Stimulated activated CD8-positive, alpha-beta memory T cell treated with anti-CD3 and anti-CD28 coated beads, Interleukin-12 subunit alpha, Interleukin-12 subunit beta, amount 100 ng/mL, for 4 hours (primary cell): Measurements from ENCODE around the gene MXI1.
A peak's percentile ranks its signal among the peaks of the same experiment; 100 is the strongest.

Experiments
- DNase-seq: peaks from one replicate; pipeline ENCODE4 v3.0.0-alpha.2; 2020; ENCODE audit warnings: low read depth

The MXI1 gene

GRCh38 chr10:110216240-110216639, 8.8 kb downstream of the MXI1 start:
- DNase-seq: no peak

- no peak for DNase-seq
Observed at GRCh38 chr10:110216942-110217661, 9.7 kb downstream of the MXI1 start.

- no peak for DNase-seq
Observed at GRCh38 chr10:110217662-110218008, 10.2 kb downstream of the MXI1 start.

GRCh38 chr10:110218632-110219031, 11.2 kb downstream of the MXI1 start:
- DNase-seq: no peak

GRCh38 chr10:110219884-110220283, 12.5 kb downstream of the MXI1 start:
- no peak for DNase-seq

- DNase-seq: no peak
Observed at GRCh38 chr10:110220398-110220797, 13.0 kb downstream of the MXI1 start.

- DNase-seq: no peak
Observed at GRCh38 chr10:110221044-110221720, 13.8 kb downstream of the MXI1 start.

- peak; percentile 49 for DNase-seq
Observed at GRCh38 chr10:110221721-110222261, 14.4 kb downstream of the MXI1 start.

GRCh38 chr10:110222641-110223297, 15.4 kb downstream of the MXI1 start:
- no peak for DNase-seq

- no peak for DNase-seq
Observed at GRCh38 chr10:110223298-110223925, 16.0 kb downstream of the MXI1 start.

- DNase-seq: no peak
Observed at GRCh38 chr10:110224992-110225391, 17.6 kb downstream of the MXI1 start.

- DNase-seq: no peak
Observed at GRCh38 chr10:110225441-110225755, 18.0 kb downstream of the MXI1 start.

GRCh38 chr10:110225756-110226542, 18.5 kb downstream of the MXI1 start:
- peak; percentile 79 for DNase-seq

- peak; percentile 63 for DNase-seq
Observed at GRCh38 chr10:110226543-110226925, 19.1 kb downstream of the MXI1 start.

GRCh38 chr10:110226926-110227641, 19.7 kb downstream of the MXI1 start:
- DNase-seq: peak; percentile 59

GRCh38 chr10:110228066-110228465, 20.7 kb downstream of the MXI1 start:
- DNase-seq: no peak

GRCh38 chr10:110229155-110229554, 21.8 kb downstream of the MXI1 start:
- no peak for DNase-seq

- no peak for DNase-seq
Observed at GRCh38 chr10:110233846-110234245, 26.4 kb downstream of the MXI1 start.

GRCh38 chr10:110237894-110238480, 30.6 kb downstream of the MXI1 start:
- DNase-seq: no peak

GRCh38 chr10:110239892-110240291, 32.5 kb downstream of the MXI1 start:
- no peak for DNase-seq

GRCh38 chr10:110241407-110241806, 34.0 kb downstream of the MXI1 start:
- no peak for DNase-seq
